Measurements from ENCODE around the gene PAX9. TPM values are rescaled to one million over a fixed set of nuclear protein-coding genes. Genes with fewer than 3 reads are reported as not detected.

The PAX9 gene
- not detected for total RNA-seq
- long read RNA-seq, result 0 reads

DNA sequence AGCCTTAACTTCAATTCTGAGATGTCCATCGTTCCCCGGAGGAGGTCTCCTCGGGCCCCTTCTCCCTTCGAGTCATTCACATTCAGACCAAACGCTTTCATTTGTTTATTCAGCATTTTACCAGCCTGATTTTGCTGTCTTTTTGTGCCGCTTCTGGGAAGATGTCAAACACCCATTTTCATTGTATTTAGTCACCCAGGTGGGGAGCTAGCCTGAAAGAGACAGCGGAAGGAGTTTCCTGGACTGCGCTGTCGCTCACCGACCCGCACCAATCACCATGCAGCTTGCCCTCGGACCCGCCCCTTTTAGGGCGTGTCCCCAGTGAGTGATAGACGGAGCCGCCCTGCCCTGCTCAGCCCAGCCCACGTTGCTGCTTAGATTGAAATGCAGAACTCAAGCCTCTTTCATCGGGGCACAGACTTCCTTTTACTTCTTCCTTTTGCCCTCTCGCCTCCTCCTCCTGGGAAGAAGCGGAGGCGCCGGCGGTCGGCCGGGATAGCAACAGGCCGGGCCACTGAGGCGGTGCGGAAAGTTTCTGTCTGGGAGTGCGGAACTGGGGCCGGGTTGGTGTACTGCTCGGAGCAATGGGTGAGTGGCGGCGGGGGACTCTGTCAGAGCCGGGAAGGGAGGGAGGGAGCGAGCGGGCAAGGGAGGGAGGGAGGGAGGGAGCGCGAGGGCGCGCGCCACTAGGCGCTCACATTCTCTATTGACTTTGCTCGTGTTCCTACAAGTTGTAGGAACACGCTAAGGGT, at the start of gene PAX9:
Gene PAX9 (plus strand): TSS at position 355 of the 752 bp plus-strand sequence. CDS start 230 bp downstream, at position 585.
- peak; percentile 92 for ATAC-seq (ENCODE audit: poor library complexity)

DNA sequence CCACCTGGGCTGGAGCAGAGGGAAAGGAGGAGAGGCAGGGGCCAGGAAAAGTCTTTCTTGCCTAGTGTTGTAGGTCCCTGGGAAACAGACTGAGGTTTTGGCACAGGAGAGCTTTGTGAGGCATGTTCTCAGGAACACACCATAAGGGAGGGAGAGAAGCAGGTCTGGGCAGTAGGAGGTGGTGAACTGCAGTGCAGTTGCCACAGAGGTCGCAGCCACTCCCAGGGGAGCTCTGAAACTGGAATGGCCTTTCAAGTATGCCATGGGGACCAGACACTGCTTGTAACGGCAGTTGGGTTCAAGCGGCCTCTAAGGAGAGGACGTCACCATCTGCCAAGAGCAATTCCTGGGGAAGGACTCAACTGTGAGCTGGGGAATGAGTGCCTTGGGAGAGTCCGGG, 43.8 kb upstream of the PAX9 start:
- no peak for DNase-seq
- no peak for ATAC-seq (ENCODE audit: poor library complexity)
- intact Hi-C loops (cut with DNase I), result no loop called here

More for the DNA sequence above, at the start of gene PAX9:
- intact Hi-C loops (cut with DNase I), result loop anchor here (5.0 kb wide), 1 partner anchor 266 kb away; no protein-coding TSS in a partner anchor
- DNase-seq, result peak; percentile 80

DNA sequence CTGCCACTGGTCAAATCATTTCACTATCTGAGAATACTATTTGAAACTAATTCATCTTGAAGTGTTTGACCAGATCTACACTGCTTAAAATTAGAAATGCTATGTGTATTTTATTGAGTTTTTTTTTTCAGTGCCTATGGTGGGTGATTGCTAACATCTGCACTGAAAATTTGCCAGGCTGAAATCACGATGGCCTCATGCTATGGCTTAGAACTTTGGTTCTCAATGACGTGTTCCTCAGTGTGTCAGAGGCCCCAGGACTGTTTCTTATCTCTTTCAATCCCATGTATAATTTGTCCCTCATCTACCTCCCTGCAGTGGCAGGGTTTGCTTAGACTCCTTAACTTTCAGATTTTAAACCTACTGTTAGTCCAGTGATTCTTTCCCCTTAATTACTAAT, 43.0 kb upstream of the PAX9 start:
- ATAC-seq (ENCODE audit: poor library complexity) (no peak), DNase-seq (no peak)
- intact Hi-C loops (cut with DNase I), result no loop called here

DNA sequence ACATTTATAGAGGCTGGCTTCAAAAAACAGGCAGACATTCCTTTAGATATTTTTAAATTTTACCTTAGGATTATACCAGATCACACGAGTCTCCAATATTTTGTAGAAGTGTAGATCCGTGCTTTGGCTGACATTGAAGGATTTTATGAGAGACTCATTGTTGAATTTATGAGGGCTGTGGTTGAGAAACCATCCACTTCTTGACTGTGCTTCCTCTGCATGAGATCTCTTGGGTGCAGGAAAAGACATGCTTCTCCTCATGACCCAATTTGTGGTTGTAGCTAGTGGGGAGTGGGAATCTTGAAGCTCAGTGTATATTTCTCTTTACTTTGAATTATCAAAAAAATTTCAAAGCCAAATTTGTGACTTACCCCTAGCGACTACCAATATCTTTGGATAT, 42.5 kb upstream of the PAX9 start:
- ATAC-seq (ENCODE audit: poor library complexity) (no peak), DNase-seq (no peak)
- intact Hi-C loops (cut with DNase I), result no loop called here

DNA sequence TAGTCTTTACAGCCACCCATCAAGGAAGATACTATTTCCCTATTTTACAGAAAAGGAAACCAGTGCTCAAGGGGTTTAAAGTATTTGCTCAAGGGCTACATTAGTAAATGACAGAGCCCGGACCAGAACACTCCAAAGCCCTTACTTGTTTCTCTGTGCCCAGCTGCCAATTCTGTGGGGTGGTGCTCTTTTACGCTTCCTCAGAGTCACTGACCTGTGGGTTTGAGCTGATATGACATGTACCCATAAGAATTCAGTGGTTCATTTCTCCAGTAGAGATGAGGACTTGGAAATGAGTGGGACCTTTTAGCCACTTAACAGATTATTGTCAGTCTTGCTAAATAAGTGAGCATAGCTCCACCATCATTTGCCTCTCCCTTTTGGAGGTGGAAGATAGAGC, 41.8 kb upstream of the PAX9 start:
- DNase-seq (no peak), ATAC-seq (ENCODE audit: poor library complexity) (no peak)
- intact Hi-C loops (cut with DNase I), result no loop called here

DNA sequence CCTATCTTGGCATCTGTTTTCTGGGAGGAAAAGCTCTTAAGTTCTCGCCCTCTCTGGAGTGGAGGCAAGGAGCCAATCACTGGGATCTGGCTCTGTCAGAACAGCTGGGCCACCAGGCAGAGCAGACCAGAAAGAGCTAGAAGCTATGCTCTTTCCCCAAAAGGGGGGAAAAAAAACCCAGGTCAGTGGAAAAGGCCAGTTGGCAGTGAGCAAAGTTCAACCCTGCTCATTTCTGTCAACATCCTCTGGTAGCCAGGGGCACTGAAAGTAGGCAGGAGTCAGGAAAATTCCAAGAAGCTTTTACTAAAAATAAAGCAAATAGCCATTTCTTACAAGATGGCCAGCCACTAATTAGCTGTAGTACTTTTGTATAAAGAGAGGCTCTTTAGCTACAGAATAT, 36.6 kb upstream of the PAX9 start:
- DNase-seq, result no peak
- no peak for ATAC-seq (ENCODE audit: poor library complexity)
- intact Hi-C loops (cut with DNase I), result no loop called here

DNA sequence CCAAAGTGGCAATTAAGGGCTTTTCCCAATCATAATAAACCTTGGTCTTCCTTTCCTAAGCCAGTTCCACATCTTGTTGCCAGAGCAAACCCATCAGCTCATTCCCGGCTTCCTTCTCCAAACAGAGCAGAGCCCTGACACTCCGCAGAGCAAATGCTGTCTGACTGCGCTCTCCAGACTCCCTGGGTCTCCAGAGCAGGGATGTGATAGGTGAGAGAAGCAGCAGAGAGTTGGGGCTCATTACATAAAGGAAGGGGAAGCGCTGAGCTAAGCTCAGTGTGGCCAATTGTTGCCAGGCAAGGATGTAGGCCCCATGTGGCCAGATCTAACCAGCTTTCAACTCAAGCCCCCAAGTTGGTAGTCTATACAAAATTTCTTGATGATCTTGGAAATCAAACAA, 36.2 kb upstream of the PAX9 start:
- no peak for ATAC-seq (ENCODE audit: poor library complexity)
- no peak for DNase-seq
- intact Hi-C loops (cut with DNase I), result no loop called here

DNA sequence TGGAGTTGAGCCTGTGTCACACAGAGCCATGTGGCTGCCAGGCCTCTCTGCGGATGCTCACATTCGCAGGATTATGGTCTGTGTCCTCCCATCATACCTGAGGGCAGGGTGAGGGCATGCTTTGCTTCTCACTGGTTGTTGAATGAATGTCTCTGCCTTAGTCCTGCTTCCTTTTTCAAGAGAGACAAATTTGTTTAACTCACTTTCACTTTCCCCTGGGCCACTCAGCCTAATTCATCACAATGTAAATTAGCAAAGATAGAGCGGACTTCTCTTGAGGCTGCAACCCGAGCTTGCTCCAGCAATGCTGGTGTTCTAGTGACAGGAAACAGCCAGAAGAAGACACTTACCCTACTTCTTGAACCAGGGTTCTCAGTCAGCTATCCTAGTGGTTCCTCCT, 35.5 kb upstream of the PAX9 start:
- no peak for ATAC-seq (ENCODE audit: poor library complexity)
- DNase-seq, result no peak
- intact Hi-C loops (cut with DNase I), result no loop called here

DNA sequence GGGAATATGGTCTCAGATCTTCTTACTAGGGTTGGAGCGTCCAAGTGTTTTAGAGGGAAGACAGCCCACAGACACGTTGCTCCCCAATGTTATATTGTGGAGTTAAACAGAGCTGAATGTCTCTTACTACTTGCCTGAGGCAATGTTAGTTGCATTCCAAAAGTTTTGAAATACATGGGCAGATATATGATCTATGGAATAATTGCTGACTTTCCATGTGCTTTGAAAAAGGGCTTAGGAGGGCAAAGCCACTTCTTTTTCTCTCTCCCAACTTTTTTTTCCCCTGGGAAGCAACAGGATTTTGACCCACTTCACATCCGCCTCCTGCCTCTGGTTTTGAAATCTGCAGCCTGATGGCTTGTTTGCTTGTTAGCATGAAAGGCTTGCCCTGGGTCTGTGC, 33.7 kb upstream of the PAX9 start:
- no peak for ATAC-seq (ENCODE audit: poor library complexity)
- intact Hi-C loops (cut with DNase I), result no loop called here
- no peak for DNase-seq

DNA sequence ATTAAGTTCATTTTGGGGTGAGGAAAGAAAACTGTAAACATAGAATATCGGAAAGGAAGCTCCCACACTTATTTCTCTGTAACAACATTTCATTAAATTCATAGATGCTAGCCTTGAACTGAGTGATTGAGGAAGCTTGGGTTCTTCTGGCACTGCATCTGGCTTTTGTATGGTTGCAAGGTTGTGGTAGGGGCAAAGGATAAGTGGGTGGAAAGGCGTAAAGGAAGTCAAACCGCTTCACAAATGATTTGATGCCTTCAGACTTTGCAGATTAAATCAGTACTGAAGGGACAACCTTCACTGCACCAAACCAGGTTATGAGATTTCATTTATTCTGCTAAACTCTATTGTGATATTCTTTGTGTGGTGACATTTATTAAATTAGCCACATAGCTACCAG, 28.1 kb upstream of the PAX9 start:
- no peak for ATAC-seq (ENCODE audit: poor library complexity)
- DNase-seq, result no peak
- intact Hi-C loops (cut with DNase I), result no loop called here

DNA sequence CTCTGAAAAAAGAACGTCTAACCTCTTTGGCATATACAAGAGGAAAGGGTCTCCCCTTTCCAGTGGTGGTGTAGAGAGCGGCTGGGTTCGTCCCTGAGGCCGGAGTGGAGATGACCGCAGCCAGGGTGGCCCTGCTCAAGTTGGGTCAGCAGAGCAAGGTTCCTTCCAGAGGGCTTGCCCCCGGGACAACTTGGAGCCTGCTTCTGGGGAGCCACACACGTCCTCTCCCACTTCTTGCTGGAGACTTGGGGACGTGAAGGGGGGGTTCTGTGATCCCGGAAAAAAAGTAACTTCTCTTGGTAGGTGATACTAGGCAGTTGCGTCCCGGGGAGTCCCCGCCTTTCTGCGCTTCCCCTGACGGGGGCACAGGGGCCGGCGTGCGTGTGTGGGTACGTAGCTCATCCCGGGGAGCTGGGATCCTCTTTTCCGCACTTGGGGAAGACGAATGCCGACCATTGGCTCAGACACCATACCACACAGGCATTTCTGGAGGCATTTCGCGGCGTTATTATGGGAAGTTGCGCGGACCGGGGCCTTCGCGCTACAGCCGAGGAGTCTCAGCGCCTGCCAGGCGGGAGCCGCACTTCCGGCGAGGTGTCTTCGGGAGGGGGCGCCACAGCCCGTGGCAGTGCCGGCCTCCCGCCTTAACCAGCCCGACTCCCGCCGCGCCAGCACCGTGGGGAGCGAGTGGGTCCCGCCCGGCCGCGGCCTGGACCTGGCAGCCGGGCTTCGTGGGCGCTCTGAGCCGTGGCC, 14.8 kb upstream of the PAX9 start:
- ATAC-seq (ENCODE audit: poor library complexity), result peak; percentile 20
- intact Hi-C loops (cut with DNase I), result loop anchor here (5.0 kb wide), 1 partner anchor 295 kb away; no protein-coding TSS in a partner anchor
- DNase-seq, result no peak

DNA sequence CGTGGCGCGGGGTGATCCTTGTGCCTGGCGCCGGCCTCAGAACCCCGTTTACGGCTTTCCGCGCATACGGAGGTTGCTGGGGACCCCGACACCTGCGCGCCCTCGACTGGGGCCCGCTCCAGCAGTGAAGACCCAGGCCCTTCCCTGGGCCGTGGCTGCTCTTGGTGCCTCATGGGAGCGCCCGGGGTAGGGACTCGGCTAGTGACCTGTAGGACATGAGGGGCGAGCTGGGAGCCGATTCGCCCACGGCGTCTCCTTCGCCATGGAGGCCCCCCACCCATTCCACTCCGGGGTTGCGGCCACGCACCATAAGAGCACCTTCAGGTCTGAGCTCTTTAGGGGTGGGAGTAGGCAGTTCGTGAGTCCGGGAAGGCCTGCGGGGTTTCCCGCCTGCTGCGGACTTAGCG, 14.2 kb upstream of the PAX9 start:
- intact Hi-C loops (cut with DNase I), result loop anchor here (5.0 kb wide), 1 partner anchor 295 kb away; no protein-coding TSS in a partner anchor
- DNase-seq (no peak), ATAC-seq (ENCODE audit: poor library complexity) (no peak)

DNA sequence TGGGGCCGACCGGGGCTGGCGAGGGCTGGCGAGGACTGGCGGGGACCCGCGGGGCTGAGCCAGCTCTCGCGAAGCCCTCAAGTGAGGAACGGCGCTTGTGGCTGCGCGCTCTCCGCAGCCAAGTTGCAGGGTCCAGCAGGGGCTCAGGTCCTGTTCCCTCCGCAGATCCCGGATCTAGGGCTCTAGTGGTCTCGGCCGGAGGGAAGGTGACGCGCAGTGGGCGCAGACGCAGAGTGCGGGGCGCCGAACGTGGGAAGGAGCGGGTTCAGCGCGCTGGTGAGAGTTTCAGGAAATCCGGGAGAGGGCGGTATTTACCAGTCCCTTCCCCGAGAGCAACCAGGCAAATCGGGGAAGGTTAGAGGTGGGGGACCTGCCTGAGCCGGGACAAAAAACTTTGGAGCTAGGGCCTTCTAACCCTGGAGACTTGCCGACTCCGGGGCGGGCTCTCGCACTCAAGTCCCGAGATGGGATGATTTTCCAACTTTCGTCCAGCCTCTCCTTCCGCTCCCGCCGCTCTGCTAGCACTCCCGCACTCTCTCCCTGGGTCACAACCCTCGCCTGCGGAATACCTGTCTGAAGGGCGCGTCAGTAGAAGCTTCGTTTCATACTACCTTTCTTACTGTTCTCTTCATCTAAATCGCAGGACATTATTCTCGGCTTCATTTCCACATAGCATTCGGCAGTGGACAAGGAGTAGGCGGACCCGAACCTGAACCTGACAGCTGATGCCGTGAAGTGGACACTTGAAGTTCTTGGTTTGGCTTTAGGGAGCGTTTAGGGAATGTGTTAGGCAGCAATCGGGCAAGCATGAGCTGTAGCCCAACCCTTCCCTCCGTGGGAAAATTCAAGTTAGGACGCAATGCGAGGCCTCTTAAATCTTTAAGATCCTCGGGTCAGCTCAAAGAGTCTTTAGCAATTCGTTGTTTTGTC, 13.6 kb upstream of the PAX9 start:
- intact Hi-C loops (cut with DNase I), result loop anchor here (5.0 kb wide), 1 partner anchor 294 kb away; no protein-coding TSS in a partner anchor
- peak; percentile 90 for ATAC-seq (ENCODE audit: poor library complexity)
- DNase-seq, result no peak

DNA sequence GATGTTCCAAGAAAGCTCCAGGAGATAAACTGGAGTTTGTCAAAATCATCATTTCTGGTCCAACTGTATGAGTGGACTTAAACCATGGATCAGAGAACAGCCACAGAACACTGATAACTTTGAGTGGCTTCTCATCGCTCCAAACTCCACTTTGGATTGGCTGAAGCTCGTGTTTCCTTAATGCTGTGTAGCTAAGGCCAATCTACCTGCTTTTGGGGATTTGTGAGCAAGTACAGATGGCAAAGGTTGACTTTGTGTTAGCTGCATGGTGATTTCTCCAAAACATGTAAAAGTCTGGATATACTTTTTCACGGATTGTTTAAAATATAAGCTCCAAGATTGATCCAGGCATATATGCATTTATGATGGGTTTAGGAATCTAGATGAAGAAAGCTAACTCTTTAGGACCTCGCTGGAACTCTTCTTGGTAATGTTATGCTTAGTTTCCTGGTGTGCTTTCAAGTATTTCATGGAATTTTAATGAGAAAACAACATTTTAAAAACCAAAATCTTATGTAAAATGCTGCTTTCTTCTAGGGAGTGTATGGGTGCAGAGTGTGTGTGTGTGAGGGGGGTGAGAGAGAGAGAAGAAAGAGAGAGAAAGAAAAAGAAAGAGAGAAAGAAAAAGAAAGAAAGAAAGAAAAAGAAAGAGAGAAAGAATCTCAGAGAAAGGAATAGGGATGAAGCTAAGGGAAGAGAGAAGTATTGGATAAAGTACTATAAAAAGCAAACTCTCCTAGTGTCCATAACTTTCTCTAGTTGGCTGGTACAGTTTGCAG, 11.6 kb upstream of the PAX9 start:
- no peak for DNase-seq
- intact Hi-C loops (cut with DNase I), result loop anchor here (5.0 kb wide), 1 partner anchor 292 kb away; no protein-coding TSS in a partner anchor
- ATAC-seq (ENCODE audit: poor library complexity), result no peak

DNA sequence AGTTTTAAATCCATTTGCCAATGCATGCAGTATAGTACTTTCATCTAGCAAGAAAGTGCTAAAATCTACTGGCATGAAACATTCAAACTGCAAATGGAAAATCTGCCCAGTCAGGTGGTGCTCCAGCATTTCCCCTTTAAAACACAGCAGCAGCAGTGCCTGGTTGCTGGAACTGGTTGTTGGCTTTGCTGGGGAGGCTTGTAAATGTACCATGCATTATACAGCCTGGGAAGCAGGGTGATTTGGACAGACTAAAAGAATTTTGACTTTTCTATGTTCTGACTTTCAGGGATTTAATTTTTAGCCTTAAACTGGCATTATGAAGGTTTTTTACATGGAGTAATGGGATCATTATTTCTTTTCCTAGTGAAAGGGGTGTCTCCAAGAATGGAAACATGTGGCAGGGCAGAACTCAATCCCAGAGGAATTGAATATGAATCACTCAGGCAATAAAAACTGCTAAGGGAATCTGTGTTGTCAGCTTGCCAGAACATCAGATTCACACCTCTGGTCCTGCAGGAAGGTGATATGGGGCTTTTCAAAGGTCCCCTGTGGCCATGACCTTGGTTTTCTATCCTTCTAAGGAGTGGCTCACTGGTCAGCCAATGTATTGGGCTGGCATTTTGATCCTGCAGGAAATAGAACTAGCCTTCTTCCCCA, 9.0 kb upstream of the PAX9 start:
- intact Hi-C loops (cut with DNase I), result no loop called here
- DNase-seq (no peak), ATAC-seq (ENCODE audit: poor library complexity) (no peak)

DNA sequence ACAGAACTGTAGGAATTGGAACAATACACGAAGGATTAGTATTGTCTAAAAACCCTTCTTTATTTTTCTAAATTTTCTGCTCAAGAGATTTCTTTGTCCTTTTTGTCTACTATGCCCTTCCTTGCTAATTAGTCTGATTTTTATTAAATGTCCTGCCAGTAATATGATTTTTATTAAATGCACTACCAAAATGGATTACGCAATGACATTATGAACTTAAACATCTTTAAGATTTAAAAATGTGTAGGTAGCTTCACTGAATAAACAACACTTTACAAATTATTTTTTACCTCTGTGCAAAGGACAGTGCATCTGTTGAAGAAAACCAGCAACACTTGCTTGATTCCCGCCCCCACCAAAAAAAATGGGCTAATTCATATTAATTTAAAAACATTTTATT, 8.2 kb upstream of the PAX9 start:
- no peak for ATAC-seq (ENCODE audit: poor library complexity)
- intact Hi-C loops (cut with DNase I), result no loop called here
- no peak for DNase-seq

DNA sequence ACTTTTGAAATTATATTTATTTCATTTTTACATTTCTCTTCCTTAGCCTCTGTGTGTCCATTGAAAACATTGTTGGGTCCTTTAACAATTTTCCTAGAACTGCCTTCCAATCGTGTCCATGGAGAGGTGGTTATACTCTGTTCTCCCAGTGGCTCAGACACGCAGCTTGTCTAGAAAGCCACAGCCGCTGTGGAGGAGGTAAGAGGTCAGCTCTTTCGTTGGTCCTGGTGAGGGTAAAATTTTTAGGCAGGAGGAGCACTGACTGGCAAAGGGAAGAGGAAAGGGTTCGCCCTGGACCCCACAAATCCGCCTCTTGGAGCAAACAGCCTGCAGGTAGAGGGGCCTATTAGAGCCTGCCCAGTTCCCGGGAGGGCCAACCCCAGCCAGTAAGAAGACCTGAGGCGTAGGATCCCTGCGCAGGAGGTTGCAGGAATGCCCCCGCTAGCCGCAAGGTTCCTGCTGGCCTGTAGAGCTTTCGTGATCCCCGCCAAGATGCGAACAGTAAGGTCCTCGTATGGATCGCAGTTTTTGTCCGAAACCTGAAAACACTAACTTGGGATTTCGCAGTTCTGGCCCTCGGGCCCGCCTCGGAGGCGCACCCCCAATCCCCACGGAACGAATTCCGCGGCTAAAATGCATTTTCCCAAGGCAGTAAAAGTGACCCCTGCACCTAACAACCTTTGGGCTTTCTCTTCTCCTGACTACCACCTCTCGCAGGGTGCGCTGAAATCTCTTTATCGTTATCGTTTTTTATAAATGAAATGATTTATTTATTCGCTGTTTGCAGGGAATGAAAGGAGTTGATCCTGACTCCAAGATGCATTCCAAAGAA, 7.5 kb upstream of the PAX9 start:
- ATAC-seq (ENCODE audit: poor library complexity), result no peak
- intact Hi-C loops (cut with DNase I), result no loop called here
- DNase-seq, result no peak
